Left hindlimb (tissue), 1 donor: Measurements from ENCODE around the gene MUS81.
"Not testable (repeated sequence)": the region's sequence is repeated elsewhere in the genome, so short reads cannot be mapped to it uniquely, and the experiment has no call there.

ENCODE experiments used
- DNase-seq: peaks from one replicate; pipeline ENCODE4 v3.0.0-alpha.2; 2018

Gene MUS81, protein sequence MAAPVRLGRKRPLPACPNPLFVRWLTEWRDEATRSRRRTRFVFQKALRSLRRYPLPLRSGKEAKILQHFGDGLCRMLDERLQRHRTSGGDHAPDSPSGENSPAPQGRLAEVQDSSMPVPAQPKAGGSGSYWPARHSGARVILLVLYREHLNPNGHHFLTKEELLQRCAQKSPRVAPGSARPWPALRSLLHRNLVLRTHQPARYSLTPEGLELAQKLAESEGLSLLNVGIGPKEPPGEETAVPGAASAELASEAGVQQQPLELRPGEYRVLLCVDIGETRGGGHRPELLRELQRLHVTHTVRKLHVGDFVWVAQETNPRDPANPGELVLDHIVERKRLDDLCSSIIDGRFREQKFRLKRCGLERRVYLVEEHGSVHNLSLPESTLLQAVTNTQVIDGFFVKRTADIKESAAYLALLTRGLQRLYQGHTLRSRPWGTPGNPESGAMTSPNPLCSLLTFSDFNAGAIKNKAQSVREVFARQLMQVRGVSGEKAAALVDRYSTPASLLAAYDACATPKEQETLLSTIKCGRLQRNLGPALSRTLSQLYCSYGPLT

DNA sequence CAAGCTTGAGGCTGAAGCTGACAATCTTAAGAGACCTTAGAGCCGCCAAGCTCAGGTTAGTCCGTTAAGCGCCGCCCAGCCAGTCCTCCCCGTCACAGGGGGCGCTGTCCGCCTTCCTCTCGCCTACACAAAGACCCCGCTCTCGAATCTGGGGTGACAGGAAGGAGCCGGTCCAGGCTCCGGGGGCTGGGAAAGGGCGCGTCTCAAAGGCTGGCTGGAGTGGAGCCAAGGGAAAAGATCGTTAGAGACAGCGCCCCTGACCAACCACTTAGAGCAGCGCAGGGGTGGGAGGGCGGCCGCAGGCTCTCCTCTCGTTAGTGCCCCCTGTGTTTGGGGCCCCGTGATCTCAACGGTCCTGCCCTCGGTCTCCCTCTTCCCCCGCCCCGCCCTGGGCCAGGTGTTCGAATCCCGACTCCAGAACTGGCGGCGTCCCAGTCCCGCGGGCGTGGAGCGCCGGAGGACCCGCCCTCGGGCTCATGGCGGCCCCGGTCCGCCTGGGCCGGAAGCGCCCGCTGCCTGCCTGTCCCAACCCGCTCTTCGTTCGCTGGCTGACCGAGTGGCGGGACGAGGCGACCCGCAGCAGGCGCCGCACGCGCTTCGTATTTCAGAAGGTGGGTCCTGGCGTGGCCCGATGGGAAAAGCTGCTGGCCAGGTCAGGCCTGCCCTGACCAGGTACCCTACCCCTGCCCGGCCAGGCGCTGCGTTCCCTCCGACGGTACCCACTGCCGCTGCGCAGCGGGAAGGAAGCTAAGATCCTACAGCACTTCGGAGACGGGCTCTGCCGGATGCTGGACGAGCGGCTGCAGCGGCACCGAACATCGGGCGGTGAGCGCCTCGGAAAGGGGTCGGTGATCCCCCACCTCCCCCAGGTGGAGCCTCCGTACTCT, at the start of gene MUS81:
TSS of gene MUS81 (plus strand) at position 156 of the 887 bp plus-strand sequence. CDS start at position 477, 321 bp downstream.
- DNase-seq = peak; percentile 98

DNA sequence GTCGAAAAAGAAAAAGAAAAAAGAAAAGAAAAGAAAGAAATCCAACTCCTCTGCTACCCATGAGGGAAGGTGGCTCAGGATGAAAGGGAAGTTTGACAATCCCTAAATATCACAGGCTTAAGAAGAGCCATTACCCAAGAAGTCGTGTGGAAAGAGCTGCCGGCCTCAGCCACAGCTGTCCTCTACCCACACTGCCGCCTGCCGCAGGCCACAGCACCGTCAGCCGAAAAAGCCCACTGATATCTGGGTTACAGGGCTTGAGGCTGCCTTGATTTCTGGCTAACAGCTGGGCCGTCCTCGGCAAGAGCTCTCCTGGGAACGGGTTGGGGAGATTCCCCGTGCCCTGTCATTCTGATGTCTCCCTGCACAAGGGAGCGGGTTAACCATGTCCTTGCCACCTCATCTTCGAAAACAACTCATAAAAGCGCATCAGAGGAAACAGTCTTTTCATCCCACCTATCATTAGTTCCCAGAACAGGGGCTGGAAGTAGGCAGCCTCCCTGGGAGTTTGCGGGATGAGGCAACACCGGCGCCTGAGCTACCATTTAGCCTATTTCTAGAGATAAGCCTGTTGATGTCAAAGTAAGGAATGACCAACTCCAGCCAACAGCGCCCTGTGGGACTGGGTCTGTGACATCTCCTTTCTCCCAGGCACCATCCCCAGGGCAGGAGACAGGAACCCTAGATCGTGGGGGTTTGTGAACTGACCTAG, 48.3 kb upstream of the MUS81 start:
- DNase-seq = no peak

DNA sequence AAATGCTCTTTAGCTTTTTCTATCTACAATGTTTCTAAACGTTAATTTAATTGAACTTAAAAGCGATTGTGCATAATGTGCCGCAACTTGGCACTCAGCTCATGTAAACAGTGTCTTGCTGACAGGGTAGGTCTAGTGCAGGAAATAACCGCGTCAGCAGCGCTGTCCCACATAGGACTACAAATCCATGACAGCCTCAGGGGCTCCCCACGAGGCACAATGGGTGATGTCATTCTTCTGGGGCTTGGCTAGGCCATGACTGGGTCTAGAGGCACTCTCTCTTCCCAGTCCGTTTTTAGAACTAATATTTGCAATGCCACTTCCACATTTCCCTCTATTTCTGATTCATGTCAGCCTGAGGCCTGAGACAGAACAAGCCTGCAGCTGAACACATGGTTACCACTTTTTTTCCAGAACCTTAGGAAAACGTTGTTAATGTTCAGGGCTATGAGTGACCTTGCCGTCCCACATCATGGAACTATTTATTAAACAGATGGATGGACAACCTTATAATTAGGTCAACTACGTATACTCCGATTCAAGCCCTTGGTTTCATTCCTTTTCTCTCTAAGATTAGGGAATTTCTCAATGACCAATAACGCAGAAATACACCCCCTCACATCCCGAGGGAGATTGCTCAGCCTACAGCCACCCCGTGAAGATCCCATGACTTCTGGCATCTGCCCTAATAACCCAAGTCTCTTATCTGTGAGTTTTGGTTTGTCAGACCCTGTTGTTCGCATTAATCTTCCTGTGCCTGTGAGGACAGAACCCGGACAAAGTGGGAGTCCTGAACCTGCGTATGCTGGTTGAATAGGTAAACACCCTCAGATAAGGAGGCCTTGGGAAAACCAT, 45.9 kb upstream of the MUS81 start:
- DNase-seq = no peak

DNA sequence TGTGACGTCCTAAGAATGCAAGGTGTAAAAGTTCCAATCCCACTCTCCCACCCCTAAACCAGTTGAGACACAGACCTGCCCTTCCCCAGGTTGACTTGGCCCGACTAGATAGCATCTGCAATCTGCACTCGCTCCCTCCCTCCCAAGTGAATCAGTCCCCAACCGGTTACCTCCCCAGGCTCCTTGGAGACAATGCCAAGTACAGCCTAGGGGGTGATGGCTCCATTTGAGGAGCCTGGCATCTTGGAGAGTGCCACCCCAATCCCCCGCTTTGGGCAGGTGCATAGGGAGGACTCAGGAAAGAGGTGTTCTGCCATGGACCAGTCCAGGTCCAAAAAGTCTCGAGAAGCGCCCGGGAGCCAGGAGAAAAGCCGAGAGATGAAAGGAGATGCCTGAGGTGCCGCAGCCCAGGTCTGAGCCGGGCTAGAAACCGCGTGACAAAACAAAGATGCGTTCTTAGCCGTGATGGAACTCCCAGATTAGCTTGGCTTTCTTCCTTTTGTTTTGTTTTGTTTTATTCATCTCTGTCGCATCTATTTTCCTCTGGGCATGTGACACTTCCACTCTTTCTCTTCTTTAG, 45.2 kb upstream of the MUS81 start:
- DNase-seq = no peak

DNA sequence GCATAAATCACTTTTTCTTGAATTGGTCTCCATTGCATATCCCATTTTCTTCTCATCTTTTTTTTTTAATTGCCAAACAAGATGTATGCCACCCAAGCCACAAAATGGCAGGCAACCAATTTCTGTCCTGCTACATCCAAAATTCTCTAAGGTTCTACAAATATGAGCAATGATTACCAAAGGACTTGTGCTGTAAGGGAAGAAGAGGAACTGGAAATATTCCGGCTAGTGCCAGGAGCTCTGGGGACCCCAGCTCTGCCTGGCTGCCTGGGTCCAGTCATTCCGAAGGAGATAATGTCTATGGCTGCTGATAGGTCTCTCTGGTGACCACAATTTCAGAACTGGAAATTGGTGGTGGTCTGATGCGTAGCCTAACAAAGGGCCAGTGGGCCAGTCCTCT, 43.5 kb upstream of the MUS81 start:
- DNase-seq = no peak

DNA sequence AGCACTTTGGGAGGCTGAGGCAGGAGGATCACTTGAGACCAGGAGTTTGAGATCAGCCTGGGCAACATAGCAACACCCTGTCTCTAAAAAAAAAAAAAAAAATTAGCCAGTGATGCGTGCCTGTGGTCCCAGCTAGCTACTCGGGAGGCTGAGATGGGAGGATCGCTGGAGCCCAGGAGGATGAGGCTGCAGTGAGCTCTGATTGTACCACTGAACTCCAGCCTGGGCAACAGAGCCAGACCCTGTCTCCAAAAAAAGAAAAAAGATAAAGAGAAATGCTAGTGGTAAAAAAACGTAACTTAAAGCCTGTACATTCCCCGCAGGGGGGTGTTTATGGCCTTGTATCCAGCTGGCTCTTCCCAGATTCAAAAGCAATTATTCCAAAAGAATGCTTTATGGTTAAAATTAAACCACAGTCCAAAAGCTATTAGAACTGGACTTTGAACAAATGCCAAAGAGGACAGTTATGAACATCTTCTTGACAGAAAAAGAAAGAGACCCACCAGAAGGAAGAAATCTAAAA, 42.9 kb upstream of the MUS81 start:
- no peak for DNase-seq

DNA sequence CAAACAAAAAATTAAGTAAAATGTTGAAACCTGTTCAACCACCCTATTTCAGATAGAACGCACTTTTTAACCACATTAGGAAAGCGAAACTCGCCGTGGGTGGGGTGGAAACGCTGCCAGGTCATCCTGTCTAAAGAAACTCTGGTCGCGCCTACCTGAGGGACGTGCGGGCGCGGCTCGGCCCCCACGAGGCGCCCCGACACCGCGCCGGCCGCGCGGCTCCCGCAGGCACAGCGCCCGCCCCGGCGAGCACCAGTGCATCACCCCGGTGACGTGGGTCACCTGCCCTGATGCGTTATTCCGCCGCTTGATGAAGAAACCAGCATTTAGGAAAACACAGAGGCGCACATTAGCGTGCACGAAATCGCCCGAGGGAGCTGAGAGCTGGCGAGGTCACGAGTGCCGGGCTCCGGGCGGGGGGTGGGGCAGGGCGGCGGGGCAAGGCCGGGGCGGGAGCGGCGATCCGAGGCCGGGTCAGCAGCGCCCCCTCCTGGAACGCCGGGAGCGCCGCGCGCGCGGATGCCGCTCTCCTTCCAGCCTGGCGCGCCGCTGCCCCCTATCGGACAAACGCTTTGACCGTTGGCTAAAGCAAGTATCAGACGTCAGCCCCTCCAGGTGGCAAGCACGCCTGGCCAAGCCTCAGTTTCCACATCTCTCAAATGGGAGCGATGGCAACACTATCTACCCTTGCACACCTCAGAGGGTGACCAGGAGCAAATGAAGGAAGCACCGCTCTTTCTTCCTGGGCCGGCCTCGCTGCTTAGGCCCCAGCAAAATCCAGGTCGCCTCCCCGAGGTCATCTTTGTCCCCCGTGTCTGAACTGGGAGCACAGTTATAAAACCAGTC, 42.2 kb upstream of the MUS81 start:
- DNase-seq = peak; percentile 91

DNA sequence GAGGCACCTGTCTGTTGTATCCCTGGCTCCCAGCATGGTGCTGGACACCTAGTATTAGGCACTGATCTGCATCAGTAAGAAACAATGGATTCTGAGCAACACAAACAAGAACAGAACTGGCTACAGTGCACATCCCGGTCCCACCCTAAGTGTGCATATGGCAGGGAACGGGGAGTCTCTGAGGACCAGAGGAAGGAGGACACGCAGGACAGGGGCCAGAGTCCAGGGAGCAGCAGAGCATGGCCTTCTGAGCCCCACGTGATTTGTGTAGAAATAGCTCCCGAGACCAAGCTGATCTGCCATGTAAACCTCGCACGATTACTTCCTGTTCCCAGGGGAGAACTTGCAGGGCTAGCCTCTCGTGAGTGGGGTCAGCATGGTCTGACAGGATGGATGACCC, 39.1 kb upstream of the MUS81 start:
- no peak for DNase-seq

DNA sequence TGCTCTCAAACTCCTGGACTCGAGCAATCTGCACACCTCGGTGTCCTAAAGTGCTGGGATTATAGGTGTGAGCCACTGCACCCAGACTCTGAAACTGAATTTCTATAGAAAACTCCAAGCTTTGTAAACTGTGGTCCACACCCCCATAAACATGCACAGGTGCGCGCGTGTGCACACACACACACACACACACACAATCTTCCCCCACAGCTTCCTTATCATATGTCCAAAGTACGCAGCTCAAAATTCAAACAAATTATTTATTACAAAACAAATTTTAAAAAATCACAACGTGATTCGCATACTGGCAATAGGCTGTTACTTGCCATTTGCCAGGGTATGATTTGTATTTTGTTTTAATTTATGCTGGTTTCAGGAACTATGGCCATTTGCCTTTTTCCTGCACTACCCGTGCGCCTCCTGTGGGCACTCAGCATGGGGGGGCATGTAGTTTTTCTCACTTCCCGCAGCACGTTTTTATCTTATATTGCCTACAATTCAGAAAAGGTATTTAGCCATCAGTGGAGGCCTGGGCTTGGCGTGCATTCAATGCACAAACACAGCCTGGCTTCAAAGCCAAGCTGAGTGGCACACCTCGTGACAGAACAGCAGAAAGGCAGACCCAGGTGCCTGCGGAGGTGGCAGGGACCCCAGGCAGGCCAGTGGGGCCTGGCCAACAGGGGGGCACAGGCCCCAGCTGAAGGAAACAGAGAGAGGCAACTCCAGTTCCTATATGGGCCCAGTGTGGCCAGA, 37.3 kb upstream of the MUS81 start:
- DNase-seq = no peak

DNA sequence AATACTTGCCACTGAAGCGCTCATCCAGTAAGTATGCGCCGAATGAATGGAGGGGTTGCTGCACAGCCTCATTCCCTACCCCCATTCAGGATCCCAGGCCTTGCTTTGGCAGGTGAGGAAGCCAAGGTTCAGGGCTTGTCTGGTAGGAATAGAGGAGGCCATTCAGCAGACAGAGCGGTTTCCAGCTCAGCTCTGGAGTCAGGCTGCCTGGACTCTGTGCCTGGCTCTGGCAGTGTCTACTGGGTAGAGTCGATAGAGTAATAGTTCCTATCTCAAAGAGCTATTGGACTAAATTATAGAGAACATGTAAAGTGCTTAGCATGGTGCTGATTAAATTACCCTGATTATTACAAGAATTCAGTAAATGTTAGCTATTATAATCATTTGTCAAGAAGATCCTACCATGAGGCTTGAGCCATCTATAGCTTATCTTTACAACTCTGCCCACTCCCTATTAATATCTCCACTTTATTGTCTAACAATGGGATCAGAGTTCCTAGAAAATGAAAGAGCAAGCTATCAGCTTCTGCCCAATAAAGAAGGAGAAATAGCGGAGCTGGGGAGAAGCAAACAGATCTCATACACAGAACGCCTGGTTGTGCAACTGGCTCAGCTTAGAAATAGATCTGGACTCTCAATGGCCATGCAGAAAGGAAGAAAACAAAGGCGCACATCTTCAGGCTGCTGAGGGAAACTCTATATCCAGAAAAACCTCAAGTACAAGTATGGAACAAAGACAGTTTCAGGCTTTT, 33.1 kb upstream of the MUS81 start:
- no peak for DNase-seq

DNA sequence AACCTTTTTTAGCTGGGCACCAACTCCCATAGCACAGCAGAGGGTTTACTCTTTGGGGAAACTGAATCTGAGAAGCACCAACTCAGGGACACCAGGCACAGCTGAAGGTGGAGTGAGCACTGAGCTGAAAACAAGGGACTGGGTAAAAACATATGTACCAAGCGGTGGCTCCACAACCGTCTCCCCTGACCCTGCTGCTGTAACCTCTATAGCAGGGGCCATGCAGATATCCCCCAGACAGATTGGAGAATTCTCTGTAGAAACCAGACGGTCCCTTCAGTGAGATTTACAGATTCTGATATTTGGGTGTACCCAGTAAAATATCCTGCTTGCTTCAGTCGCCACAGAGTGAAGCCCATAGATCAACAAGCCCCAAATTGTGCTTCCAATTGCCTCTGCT, 30.8 kb upstream of the MUS81 start:
- no peak for DNase-seq

DNA sequence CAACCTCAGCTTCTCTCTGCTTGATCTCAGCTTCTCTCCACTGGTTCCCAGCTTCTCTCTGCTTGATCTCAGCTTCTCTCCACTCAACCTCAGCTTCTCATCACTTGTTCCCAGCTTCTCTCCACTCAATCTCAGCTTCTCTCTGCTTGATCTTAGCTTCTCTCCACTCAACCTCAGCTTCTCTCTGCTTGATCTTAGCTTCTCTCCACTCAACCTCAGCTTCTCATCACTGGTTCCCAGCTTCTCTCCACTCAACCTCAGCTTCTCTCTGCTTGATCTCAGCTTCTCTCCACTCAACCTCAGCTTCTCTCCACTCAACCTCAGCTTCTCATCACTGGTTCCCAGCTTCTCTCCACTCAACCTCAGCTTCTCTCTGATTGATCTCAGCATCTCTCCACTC, 28.0 kb upstream of the MUS81 start:
- not testable (repeated sequence) for DNase-seq

DNA sequence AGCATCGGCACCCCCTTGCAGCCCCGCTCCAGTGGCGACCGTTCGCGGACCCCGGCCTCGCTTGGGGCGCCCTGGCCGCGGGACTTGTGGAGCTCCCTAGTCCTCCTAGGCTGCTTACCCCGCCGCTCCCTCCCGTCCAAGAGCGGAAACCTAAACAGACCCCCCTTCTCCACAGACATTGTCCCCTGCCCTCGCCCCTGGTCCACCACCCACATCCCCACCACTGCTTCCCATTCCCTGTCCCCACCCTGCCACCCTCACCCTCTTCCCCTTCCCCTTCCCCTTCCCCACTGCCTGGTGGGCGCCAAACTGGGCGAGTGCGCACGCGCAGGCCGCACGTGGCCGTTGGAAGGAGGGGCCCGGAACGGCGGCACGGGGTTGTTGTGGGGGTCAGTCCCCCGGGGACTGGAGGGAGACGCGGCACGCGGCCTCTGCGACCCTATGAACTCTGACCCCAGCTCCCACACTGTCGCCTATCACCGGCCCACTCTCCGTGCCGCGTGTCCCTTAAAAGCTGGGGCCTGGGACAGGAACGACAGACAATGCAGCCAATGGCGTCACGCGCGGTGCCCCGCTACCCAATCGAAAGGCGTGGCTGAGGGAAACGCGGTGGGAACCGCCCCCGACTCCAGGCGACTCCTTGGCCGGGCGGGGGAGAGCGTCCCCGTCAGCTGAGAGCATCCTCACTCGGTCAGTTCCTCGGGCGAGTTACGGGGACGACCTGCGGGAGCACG, 26.8 kb upstream of the MUS81 start, which contains the start of gene SNX32:
TSS of gene SNX32 (plus strand) at position 667 of the 734 bp plus-strand sequence. CDS start 103 bp downstream, outside the sequence.
- peak; percentile 95 for DNase-seq

DNA sequence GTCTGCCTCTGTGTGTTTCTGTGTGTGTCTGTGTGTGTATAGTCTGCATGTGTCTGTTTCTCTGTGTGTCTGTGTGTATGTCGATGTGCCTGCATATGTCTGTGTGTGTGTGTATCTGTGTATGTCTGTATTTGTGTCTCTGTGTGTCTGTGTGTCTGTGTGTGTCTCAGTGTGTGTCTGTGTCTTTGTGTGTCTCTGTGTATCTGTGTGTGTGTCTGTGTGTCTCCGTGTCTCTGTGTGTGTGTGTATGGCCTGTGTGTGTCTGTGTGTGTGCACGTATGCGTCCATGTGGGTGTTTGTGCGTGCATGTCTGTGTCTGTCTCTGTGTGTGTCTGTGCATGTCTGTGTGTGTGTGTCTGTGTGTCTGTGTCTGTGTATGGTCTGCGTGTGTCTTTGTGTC, 26.0 kb upstream of the MUS81 start:
- no peak for DNase-seq

DNA sequence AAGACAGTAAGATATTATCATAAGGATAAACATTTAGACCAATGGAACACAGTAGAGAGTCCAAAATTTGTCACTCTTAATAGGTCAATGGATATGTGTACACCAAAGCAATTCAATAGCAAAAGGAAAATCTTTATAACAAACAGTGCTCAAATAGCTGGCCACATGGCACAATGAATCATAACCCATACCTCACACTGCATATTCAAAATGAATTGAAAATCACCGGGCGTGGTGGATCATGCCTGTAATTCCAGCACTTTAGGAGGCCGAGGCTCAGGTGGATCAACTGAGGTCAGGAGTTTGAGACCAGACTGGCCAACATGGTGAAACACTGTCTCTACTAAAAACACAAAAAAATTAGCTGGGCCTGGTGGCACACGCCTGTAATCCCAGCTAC, 18.1 kb upstream of the MUS81 start:
- no peak for DNase-seq

DNA sequence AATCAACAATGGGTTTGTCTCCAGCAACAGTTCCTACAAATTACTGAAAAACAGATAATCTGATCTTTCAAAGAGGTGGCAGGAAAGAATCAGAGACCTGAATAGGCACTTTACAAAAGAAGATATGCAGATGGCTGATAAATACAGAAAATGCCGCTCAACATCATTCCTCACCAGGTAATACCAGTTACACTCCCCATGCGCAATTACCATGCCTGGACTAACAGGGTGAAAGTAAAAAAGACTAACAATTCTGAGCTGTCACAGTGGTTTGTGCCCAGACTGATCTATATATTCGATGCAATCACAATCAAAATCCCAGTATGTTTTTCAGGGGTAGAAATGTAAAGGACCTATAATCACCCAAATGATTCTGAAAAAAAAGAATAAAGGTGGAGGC, 16.4 kb upstream of the MUS81 start:
- DNase-seq = no peak

DNA sequence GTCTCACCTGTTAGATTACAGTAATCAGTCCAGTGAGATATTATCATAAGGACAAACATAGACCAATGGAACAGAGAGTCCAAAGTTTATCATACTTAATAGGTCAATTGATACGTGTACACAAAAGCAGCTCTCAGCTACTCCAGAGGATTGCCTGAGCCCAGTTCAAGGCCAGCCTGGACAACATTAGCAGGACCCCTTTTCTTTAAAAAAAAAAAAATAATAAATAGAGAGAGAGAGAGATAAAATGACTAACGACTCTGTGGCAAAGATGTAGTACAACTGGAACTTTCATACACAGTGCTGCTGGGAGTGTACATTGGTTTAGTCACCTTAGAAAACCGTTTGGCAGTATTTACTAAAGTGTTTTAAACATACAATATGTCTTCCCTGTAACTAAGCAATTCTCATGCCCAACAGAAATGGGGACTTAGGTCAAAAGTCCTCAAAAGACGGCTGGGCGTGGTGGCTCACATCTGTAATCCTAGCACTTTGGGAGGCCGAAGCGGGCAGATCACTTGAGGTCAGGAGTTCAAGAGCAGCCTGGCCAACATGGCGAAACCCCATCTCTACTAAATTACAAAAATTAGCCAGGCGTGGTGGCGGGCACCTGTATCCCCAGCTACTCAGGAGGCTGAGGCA, 15.9 kb upstream of the MUS81 start:
- no peak for DNase-seq
